Liver (tissue), 9 donors: ENCODE measurements around the gene ADGRL2. TPM values are rescaled to one million over a fixed set of nuclear protein-coding genes. Genes with fewer than 3 reads are reported as not detected.

ENCODE experiments used
- DNase-seq: peaks from one replicate; pipeline ENCODE4 v3.0.0-alpha.2; 2017; ENCODE audit warnings: low spot score
- H3K27ac ChIP-seq, 2 donors: one replicate each; pipeline ENCODE4 v1.7.0; 2013; ENCODE audit warnings: inconsistent platforms in 2 of 2, low read length in 2 of 2, control low read depth in 1 of 2, low read depth in 1 of 2, mild to moderate bottlenecking in 1 of 2
- H3K27me3 ChIP-seq, 4 donors: one replicate each; pipeline versions ENCODE4 v1.6.1 to v1.7.0; 2013; ENCODE audit warnings: low read length in 3 of 4, inconsistent platforms in 1 of 4, mild to moderate bottlenecking in 1 of 4, moderate library complexity in 1 of 4; ENCODE audit not compliant: control insufficient read depth in 4 of 4, insufficient read depth in 4 of 4
- H3K36me3 ChIP-seq, 4 donors: one replicate each; pipeline versions ENCODE4 v1.6.1 to v1.7.0; 2013; ENCODE audit warnings: low read length in 3 of 4, mild to moderate bottlenecking in 3 of 4, low read depth in 1 of 4, moderate library complexity in 1 of 4; ENCODE audit not compliant: control insufficient read depth in 4 of 4, insufficient read depth in 3 of 4
- H3K4me1 ChIP-seq, 4 donors: one replicate each; pipeline versions ENCODE4 v1.6.1 to v1.7.0; 2013; ENCODE audit warnings: low read length in 3 of 4, mild to moderate bottlenecking in 3 of 4, moderate library complexity in 1 of 4; ENCODE audit not compliant: control insufficient read depth in 4 of 4, insufficient read depth in 4 of 4
- H3K4me3 ChIP-seq, 3 donors: one replicate each; pipeline versions ENCODE4 v1.6.1 to v1.7.0; 2013; ENCODE audit warnings: low read length in 3 of 3, control low read depth in 1 of 3, low read depth in 1 of 3, mild to moderate bottlenecking in 1 of 3
- H3K9ac ChIP-seq, 2 donors: one replicate each; pipeline ENCODE4 v1.7.0; 2013; ENCODE audit warnings: low read length in 2 of 2, mild to moderate bottlenecking in 2 of 2, moderate library complexity in 2 of 2, control low read depth in 1 of 2, low read depth in 1 of 2
- H3K9me3 ChIP-seq, 4 donors: one replicate each; pipeline versions ENCODE4 v1.6.1 to v1.7.0; 2013; ENCODE audit warnings: low read length in 3 of 4; ENCODE audit not compliant: control insufficient read depth in 4 of 4
- ATF3 ChIP-seq: IDR thresholded peaks from 2 replicates; pipeline ENCODE4 v1.6.1; 2016; ENCODE audit warnings: antibody characterized with exemption
- CTCF ChIP-seq: fragments of 150-350 bp; IDR thresholded peaks from 2 replicates; pipeline ENCODE4 v1.5.1; 2017; ENCODE audit warnings: improper control_type of control experiment, low read depth, low read length; ENCODE audit not compliant: missing input control
- EGR1 ChIP-seq, 2 donors: IDR thresholded peaks; 2 replicates each; pipeline ENCODE4 v1.6.1; 2016 to 2018; ENCODE audit warnings: antibody characterized with exemption in 2 of 2, low read depth in 2 of 2
- FOXA2 ChIP-seq: IDR thresholded peaks from 2 replicates; pipeline ENCODE4 v1.6.1; 2016; ENCODE audit warnings: antibody characterized with exemption
- GABPA ChIP-seq, 2 donors: IDR thresholded peaks in 1 of 2; conservative IDR thresholded peaks in 1 of 2; 2 replicates each; pipeline ENCODE4 v1.6.1; 2016; ENCODE audit warnings: antibody characterized with exemption in 2 of 2, mild to moderate bottlenecking in 1 of 2, moderate library complexity in 1 of 2
- HNF4A ChIP-seq, 2 donors: conservative IDR thresholded peaks; 2 replicates each; pipeline ENCODE4 v1.6.1; 2016; ENCODE audit warnings: antibody characterized with exemption in 2 of 2, mild to moderate bottlenecking in 2 of 2
- HNF4G ChIP-seq: IDR thresholded peaks from 2 replicates; pipeline ENCODE4 v1.6.1; 2016; ENCODE audit warnings: antibody characterized with exemption
- JUND ChIP-seq, 2 donors: IDR thresholded peaks; 2 replicates each; pipeline ENCODE4 v1.6.1; 2016; ENCODE audit warnings: antibody characterized with exemption in 2 of 2
- MAX ChIP-seq: IDR thresholded peaks from 2 replicates; pipeline ENCODE4 v1.6.1; 2016; ENCODE audit warnings: antibody characterized with exemption
- NR2F2 ChIP-seq: IDR thresholded peaks from 2 replicates; pipeline ENCODE4 v1.6.1; 2016; ENCODE audit warnings: antibody characterized with exemption
- RAD21 ChIP-seq, 2 donors: IDR thresholded peaks; 2 replicates each; pipeline ENCODE4 v1.6.1; 2016; ENCODE audit warnings: antibody characterized with exemption in 2 of 2, mild to moderate bottlenecking in 2 of 2
- REST ChIP-seq: IDR thresholded peaks from 2 replicates; pipeline ENCODE4 v1.6.1; 2016; ENCODE audit warnings: antibody characterized with exemption, mild to moderate bottlenecking
- RXRA ChIP-seq, 2 donors: IDR thresholded peaks; 2 replicates each; pipeline ENCODE4 v1.6.1; 2017 to 2018; ENCODE audit warnings: antibody characterized with exemption in 2 of 2, mild to moderate bottlenecking in 1 of 2
- SP1 ChIP-seq: IDR thresholded peaks from 2 replicates; pipeline ENCODE4 v1.6.1; 2018; ENCODE audit warnings: antibody characterized with exemption, mild to moderate bottlenecking
- TAF1 ChIP-seq: conservative IDR thresholded peaks from 2 replicates; pipeline ENCODE4 v1.6.1; 2016; ENCODE audit warnings: antibody characterized with exemption, mild to moderate bottlenecking
- YY1 ChIP-seq: IDR thresholded peaks from 2 replicates; pipeline ENCODE4 v1.6.1; 2016; ENCODE audit warnings: antibody characterized with exemption, mild to moderate bottlenecking
- ZBTB33 ChIP-seq: IDR thresholded peaks from 2 replicates; pipeline ENCODE4 v1.6.1; 2016; ENCODE audit warnings: antibody characterized with exemption
- WGBS: extraction: QIAGEN DNeasy Blood & Tissue Kit; methylation state at CpG from one replicate; pipeline ENCODE4 v1.1.7; 2013; 5-methylcytosine and 5-hydroxymethylcytosine counted together
- polyA plus RNA-seq, 2 donors: library from polyadenylated mRNA; stranded (reverse) in 1 of 2; unstranded in 1 of 2; fragments of 200-250 nt in 1 of 2; fragments of >200 nt in 1 of 2; fragmentation: Nextera tagmentation in 1 of 2; extraction: Ambion mirVana in 1 of 2; gene quantifications; one replicate each; pipeline versions ENCODE4 v1.2.1 to v1.2.3, GENCODE V29; 2013 to 2015
- total RNA-seq, 2 donors: library from RNA; depleted of rRNA; stranded (reverse); fragments of >200 nt; gene quantifications; one replicate each; pipeline ENCODE4 v1.2.3, GENCODE V29; 2014
- donor health status: healthy.
- donor health status: healthy.
- donor health status: healthy.
- donor health status: healthy.
- donor health status: healthy.

ADGRL2 gene
- total and polyA plus RNA-seq, 4 donors, result 21.1 to 82.0 (median 31.7) TPM

- Histone ChIP-seq H3K27ac (no peak overlapping the region), H3K4me1 (no peaks in the 10 kb centered on the region), H3K9ac (no peak overlapping the region), H3K4me3 (no peak overlapping the region), H3K9me3 (no peaks in the 10 kb centered on the region), H3K27me3 (no peaks in the 10 kb centered on the region), H3K36me3 (no peaks in the 10 kb centered on the region)
- WGBS, result 94% methylated on average over 2 of the region's 2 CpGs
- TF ChIP-seq MAX (no peak), TAF1 (no peak), REST (no peak), YY1 (no peak), RXRA (IDR thresholded peaks at IDR 0.05) (no peak), EGR1 (IDR thresholded peaks at IDR 0.05; ENCODE audit: low read depth in 2 of 2) (no peak), GABPA (IDR thresholded peaks at IDR 0.05 in 1 of 2, conservative IDR thresholded peaks at IDR 0.05 in 1 of 2) (no peak), CTCF (no peak), SP1 (no peak), RAD21 (IDR thresholded peaks at IDR 0.05) (no peak)
- no peak for DNase-seq
Measured at GRCh38 chr1:81937791-81938450, 137.2 kb downstream of the ADGRL2 start.

GRCh38 chr1:81948495-81948894 lies 147.8 kb downstream of the ADGRL2 start:
- peaks cover 2 to 19% (median 9%) of the 10 kb centered on the region in 4 donors for H3K36me3 ChIP-seq
- H3K4me1 ChIP-seq, result no peaks in the 10 kb centered on the region
- H3K27ac ChIP-seq, result no peak overlapping the region
- WGBS, result 81% methylated on average over 2 of the region's 2 CpGs
- no peak overlapping the region for H3K9ac ChIP-seq
- H3K27me3 ChIP-seq, result no peaks in the 10 kb centered on the region
- no peak overlapping the region for H3K4me3 ChIP-seq
- no peaks in the 10 kb centered on the region for H3K9me3 ChIP-seq
- no peak for DNase-seq
- TF ChIP-seq MAX (no peak), TAF1 (no peak), ATF3 (no peak), JUND (IDR thresholded peaks at IDR 0.05) (no peak), NR2F2 (no peak), CTCF (no peak), YY1 (no peak), EGR1 (IDR thresholded peaks at IDR 0.05; ENCODE audit: low read depth in 2 of 2) (no peak), HNF4G (no peak), REST (no peak), ZBTB33 (no peak), RXRA (IDR thresholded peaks at IDR 0.05) (no peak), HNF4A (conservative IDR thresholded peaks at IDR 0.05) (no peak), RAD21 (IDR thresholded peaks at IDR 0.05) (no peak), FOXA2 (no peak)
